ENCODE measurements around the gene MLIP.

The MLIP gene

DNA sequence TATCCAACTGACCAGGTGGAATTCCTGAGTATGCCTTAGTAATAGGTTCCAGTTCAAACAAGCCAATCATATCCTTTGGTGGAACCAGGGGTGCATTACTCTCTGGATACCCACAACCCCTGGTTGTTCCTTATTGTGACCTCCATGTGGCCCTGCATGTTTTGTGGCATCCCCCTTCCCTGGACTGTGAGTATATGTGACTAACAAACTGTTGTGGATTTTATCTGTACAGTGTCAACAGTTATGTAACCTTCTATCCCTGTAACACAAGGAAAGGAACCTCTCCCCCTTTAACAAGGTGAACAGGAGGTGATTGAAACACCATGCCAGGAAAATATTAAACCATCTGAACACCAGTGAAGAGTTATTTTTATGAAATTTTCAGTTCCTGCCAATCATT lies 46.2 kb downstream of the MLIP start:
- Histone ChIP-seq H3K4me3 (ENCODE audit: low read length) (no peak overlapping the region), H3K9me3 (ENCODE audit: control insufficient read depth, low read length) (no peaks in the 10 kb centered on the region), H3K27me3 (ENCODE audit: control insufficient read depth, insufficient read depth, low read length) (no peaks in the 10 kb centered on the region), H3K9ac (ENCODE audit: low read length) (no peak overlapping the region), H3K36me3 (ENCODE audit: control insufficient read depth, insufficient read depth, low read length) (no peaks in the 10 kb centered on the region), H3K4me1 (ENCODE audit: control insufficient read depth, insufficient read depth, low read length) (no peaks in the 10 kb centered on the region)

- Histone ChIP-seq H3K27me3 (ENCODE audit: control insufficient read depth, insufficient read depth, low read length) (no peaks in the 10 kb centered on the region), H3K4me3 (ENCODE audit: low read length) (no peak overlapping the region), H3K36me3 (ENCODE audit: control insufficient read depth, insufficient read depth, low read length) (no peaks in the 10 kb centered on the region), H3K9me3 (ENCODE audit: control insufficient read depth, low read length) (no peaks in the 10 kb centered on the region), H3K4me1 (ENCODE audit: control insufficient read depth, insufficient read depth, low read length) (no peaks in the 10 kb centered on the region), H3K9ac (ENCODE audit: low read length) (no peak overlapping the region)
Observed at GRCh38 chr6:54173089-54173488, 61.8 kb downstream of the MLIP start.

DNA sequence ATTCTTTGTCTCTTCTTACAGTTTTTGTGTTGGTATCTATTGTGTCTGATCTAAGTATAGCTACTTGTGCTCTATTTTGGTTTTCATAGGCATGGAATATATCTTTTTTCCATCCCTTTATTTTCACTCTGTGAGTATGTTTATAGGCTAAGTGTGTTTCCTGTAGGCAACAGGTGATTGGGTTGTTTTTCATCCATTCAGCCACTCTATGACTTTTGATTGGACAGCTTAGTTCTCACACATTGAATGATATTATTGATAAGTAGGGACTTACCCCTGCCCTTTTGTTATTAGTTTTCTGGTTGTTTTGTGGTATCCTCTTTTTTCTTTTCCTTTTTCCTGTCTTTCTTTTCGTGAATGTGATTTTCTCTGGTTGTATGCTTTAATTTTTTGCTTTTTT lies 67.9 kb downstream of the MLIP start:
- Histone ChIP-seq H3K4me1 (ENCODE audit: control insufficient read depth, insufficient read depth, low read length) (no peaks in the 10 kb centered on the region), H3K4me3 (ENCODE audit: low read length) (no peak overlapping the region), H3K27me3 (ENCODE audit: control insufficient read depth, insufficient read depth, low read length) (no peaks in the 10 kb centered on the region), H3K9ac (ENCODE audit: low read length) (no peak overlapping the region), H3K9me3 (ENCODE audit: control insufficient read depth, low read length) (no peaks in the 10 kb centered on the region), H3K36me3 (ENCODE audit: control insufficient read depth, insufficient read depth, low read length) (no peaks in the 10 kb centered on the region)

- no peak overlapping the region for H3K4me3 ChIP-seq (ENCODE audit: low read length)
- H3K4me1 ChIP-seq (ENCODE audit: control insufficient read depth, insufficient read depth, low read length): no peaks in the 10 kb centered on the region
- no peaks in the 10 kb centered on the region for H3K9me3 ChIP-seq (ENCODE audit: control insufficient read depth, low read length)
- no peaks in the 10 kb centered on the region for H3K36me3 ChIP-seq (ENCODE audit: control insufficient read depth, insufficient read depth, low read length)
- H3K9ac ChIP-seq (ENCODE audit: low read length): no peak overlapping the region
- no peaks in the 10 kb centered on the region for H3K27me3 ChIP-seq (ENCODE audit: control insufficient read depth, insufficient read depth, low read length)
Observed at GRCh38 chr6:54183616-54184015, 72.4 kb downstream of the MLIP start.

DNA sequence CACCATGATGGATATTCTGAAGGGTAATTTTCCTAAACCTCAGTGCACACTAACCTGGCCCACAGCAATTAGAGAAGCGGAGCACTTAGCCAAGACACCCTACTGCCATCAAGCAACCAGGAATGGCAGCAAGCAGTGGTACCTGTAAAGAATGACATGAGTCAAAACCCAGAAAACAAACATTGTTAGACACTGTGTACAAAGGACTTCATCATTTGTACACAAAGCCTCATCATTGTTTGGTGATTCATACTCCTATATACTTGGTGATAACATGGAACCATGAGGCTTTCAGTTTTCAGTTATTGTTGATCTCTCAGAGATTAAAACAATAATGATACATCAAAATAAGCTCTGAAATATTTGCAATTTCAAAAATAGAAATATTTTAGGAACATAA lies 74.6 kb downstream of the MLIP start:
- Histone ChIP-seq H3K4me3 (ENCODE audit: low read length) (no peak overlapping the region), H3K9me3 (ENCODE audit: control insufficient read depth, low read length) (no peaks in the 10 kb centered on the region), H3K9ac (ENCODE audit: low read length) (no peak overlapping the region), H3K36me3 (ENCODE audit: control insufficient read depth, insufficient read depth, low read length) (no peaks in the 10 kb centered on the region), H3K27me3 (ENCODE audit: control insufficient read depth, insufficient read depth, low read length) (no peaks in the 10 kb centered on the region), H3K4me1 (ENCODE audit: control insufficient read depth, insufficient read depth, low read length) (no peaks in the 10 kb centered on the region)

DNA sequence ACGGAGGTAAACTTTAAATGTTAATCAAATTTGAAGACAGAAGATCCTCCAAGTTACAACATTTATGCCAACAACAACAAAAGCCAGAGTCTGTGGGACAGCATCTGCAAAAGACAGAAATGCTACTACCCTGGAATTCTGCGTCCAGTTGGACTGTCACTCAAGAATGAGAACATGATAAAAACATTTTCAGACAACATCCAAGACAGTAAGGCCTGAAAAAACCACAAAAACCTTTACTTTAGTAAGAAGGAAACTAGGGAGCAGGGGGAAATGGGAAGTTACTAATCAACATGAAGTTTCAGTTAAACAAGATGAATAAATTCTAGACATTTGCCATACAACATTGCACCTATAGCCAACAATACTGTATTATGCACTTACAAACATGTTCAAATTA lies 77.6 kb downstream of the MLIP start:
- no peaks in the 10 kb centered on the region for H3K27me3 ChIP-seq (ENCODE audit: control insufficient read depth, insufficient read depth, low read length)
- no peak overlapping the region for H3K4me3 ChIP-seq (ENCODE audit: low read length)
- H3K36me3 ChIP-seq (ENCODE audit: control insufficient read depth, insufficient read depth, low read length): no peaks in the 10 kb centered on the region
- H3K4me1 ChIP-seq (ENCODE audit: control insufficient read depth, insufficient read depth, low read length): no peaks in the 10 kb centered on the region
- no peaks in the 10 kb centered on the region for H3K9me3 ChIP-seq (ENCODE audit: control insufficient read depth, low read length)
- no peak overlapping the region for H3K9ac ChIP-seq (ENCODE audit: low read length)

- no peak overlapping the region for H3K4me3 ChIP-seq (ENCODE audit: low read length)
- no peaks in the 10 kb centered on the region for H3K36me3 ChIP-seq (ENCODE audit: control insufficient read depth, insufficient read depth, low read length)
- no peaks in the 10 kb centered on the region for H3K4me1 ChIP-seq (ENCODE audit: control insufficient read depth, insufficient read depth, low read length)
Observed at GRCh38 chr6:54191461-54191860, 80.2 kb downstream of the MLIP start.

DNA sequence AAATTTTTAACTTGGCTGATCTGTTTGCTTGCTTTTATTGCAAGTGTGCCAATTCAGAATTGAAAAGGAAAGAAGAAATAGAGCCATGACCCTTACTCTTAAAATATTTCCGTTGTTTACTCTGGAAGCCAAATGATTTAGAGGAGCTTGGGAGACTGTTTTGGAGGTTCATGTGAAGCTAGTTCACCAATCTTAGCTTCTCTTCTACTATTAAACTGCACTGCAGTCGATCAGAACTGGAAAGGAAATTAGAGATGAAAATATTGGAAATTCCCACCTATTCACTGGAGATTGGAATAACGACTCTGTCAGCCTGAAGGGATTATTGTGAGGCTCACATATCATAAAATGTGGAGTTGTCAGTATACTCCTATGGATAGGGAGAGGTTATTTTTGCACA lies 81.8 kb downstream of the MLIP start:
- no peaks in the 10 kb centered on the region for H3K4me1 ChIP-seq (ENCODE audit: control insufficient read depth, insufficient read depth, low read length)
- H3K36me3 ChIP-seq (ENCODE audit: control insufficient read depth, insufficient read depth, low read length): no peaks in the 10 kb centered on the region
- H3K9ac ChIP-seq (ENCODE audit: low read length): no peak overlapping the region
- H3K9me3 ChIP-seq (ENCODE audit: control insufficient read depth, low read length): no peaks in the 10 kb centered on the region
- H3K27me3 ChIP-seq (ENCODE audit: control insufficient read depth, insufficient read depth, low read length): no peaks in the 10 kb centered on the region
- H3K4me3 ChIP-seq (ENCODE audit: low read length): no peak overlapping the region

More at GRCh38 chr6:54191461-54191860, 80.2 kb downstream of the MLIP start:
- H3K9me3 ChIP-seq (ENCODE audit: control insufficient read depth, low read length): no peaks in the 10 kb centered on the region
- H3K9ac ChIP-seq (ENCODE audit: low read length): no peak overlapping the region
- no peaks in the 10 kb centered on the region for H3K27me3 ChIP-seq (ENCODE audit: control insufficient read depth, insufficient read depth, low read length)

GRCh38 chr6:54193560-54193959 lies 82.3 kb downstream of the MLIP start:
- Histone ChIP-seq H3K27me3 (ENCODE audit: control insufficient read depth, insufficient read depth, low read length) (no peaks in the 10 kb centered on the region), H3K36me3 (ENCODE audit: control insufficient read depth, insufficient read depth, low read length) (no peaks in the 10 kb centered on the region), H3K4me3 (ENCODE audit: low read length) (no peak overlapping the region), H3K4me1 (ENCODE audit: control insufficient read depth, insufficient read depth, low read length) (no peaks in the 10 kb centered on the region), H3K9ac (ENCODE audit: low read length) (no peak overlapping the region), H3K9me3 (ENCODE audit: control insufficient read depth, low read length) (no peaks in the 10 kb centered on the region)

DNA sequence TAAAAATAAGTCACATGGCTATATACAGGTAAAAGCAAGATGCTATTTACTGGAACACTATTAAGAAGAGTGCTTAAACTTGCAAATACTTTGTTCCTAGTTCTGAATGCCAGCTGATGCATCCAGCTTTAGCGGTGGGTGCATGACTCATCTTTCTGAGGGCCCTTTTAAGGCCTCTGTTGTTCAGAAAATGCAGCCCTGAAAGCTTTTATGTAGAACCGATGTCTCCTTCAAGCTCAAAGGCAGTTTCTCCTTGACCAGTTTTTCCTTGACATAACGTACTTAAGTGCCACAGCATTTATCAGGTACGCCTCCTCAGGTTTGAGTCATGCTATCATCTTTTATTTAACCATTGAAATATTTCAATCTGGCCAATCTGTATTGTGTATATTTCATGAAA lies 82.8 kb downstream of the MLIP start:
- Histone ChIP-seq H3K4me1 (ENCODE audit: control insufficient read depth, insufficient read depth, low read length) (no peaks in the 10 kb centered on the region), H3K9me3 (ENCODE audit: control insufficient read depth, low read length) (no peaks in the 10 kb centered on the region), H3K36me3 (ENCODE audit: control insufficient read depth, insufficient read depth, low read length) (no peaks in the 10 kb centered on the region), H3K4me3 (ENCODE audit: low read length) (no peak overlapping the region), H3K27me3 (ENCODE audit: control insufficient read depth, insufficient read depth, low read length) (no peaks in the 10 kb centered on the region), H3K9ac (ENCODE audit: low read length) (no peak overlapping the region)

GRCh38 chr6:54195637-54196036 lies 84.4 kb downstream of the MLIP start:
- Histone ChIP-seq H3K9ac (ENCODE audit: low read length) (no peak overlapping the region), H3K4me3 (ENCODE audit: low read length) (no peak overlapping the region), H3K9me3 (ENCODE audit: control insufficient read depth, low read length) (no peaks in the 10 kb centered on the region), H3K27me3 (ENCODE audit: control insufficient read depth, insufficient read depth, low read length) (no peaks in the 10 kb centered on the region), H3K4me1 (ENCODE audit: control insufficient read depth, insufficient read depth, low read length) (no peaks in the 10 kb centered on the region), H3K36me3 (ENCODE audit: control insufficient read depth, insufficient read depth, low read length) (no peaks in the 10 kb centered on the region)

DNA sequence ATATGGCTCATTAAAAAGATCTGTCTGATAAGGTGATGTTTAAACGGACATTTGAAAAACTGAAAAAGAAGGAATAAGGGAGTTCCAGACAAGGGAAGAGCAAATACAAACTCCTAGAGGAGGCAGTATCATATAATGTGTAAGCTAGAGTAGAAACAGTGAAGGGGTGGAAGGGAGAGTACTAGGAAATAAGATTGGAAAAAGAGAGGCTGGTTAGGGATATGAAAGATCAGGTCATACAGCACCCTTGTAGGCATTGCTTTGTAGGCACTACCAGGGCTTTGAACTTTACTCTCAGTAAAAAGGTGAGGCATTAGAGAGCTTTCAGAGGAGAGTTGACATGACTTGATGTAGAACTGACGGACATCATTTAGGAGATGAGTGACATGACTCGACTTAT lies 85.7 kb downstream of the MLIP start:
- no peaks in the 10 kb centered on the region for H3K36me3 ChIP-seq (ENCODE audit: control insufficient read depth, insufficient read depth, low read length)
- no peak overlapping the region for H3K9ac ChIP-seq (ENCODE audit: low read length)
- no peaks in the 10 kb centered on the region for H3K9me3 ChIP-seq (ENCODE audit: control insufficient read depth, low read length)
- no peaks in the 10 kb centered on the region for H3K27me3 ChIP-seq (ENCODE audit: control insufficient read depth, insufficient read depth, low read length)
- H3K4me1 ChIP-seq (ENCODE audit: control insufficient read depth, insufficient read depth, low read length): no peaks in the 10 kb centered on the region
- H3K4me3 ChIP-seq (ENCODE audit: low read length): no peak overlapping the region

DNA sequence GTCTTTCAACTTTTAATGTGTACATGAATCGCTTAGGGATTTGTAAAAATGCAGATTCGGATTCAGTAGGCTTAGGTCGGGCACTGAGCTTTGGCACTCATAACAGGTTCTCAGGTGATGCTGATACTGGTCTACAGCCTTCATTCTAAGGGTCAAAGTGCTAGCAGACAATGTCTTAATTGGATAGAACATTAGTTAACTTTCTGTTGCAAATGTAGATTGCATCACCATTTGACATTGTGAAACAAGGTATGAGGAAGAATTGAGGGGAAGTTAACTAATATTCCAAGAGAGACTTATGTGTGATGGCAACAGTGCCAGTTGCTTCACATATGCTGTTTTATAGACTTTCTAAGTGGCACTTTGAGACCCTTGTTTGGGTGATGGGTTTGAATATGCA lies 86.9 kb downstream of the MLIP start:
- no peaks in the 10 kb centered on the region for H3K4me1 ChIP-seq (ENCODE audit: control insufficient read depth, insufficient read depth, low read length)
- no peaks in the 10 kb centered on the region for H3K27me3 ChIP-seq (ENCODE audit: control insufficient read depth, insufficient read depth, low read length)
- H3K36me3 ChIP-seq (ENCODE audit: control insufficient read depth, insufficient read depth, low read length): no peaks in the 10 kb centered on the region

More for the DNA sequence above, 86.9 kb downstream of the MLIP start:
- H3K4me3 ChIP-seq (ENCODE audit: low read length): no peak overlapping the region
- no peaks in the 10 kb centered on the region for H3K9me3 ChIP-seq (ENCODE audit: control insufficient read depth, low read length)
- no peak overlapping the region for H3K9ac ChIP-seq (ENCODE audit: low read length)

Data from mucosa of stomach (tissue), 1 donor.